GM11168 (cell line): ENCODE measurements around the gene ARHGAP42.

Experiments used
- in situ Hi-C: fragments of 300-500 bp; cut with MboI; formaldehyde crosslinking; loops from one replicate; pipeline ENCODE4 v1.12.0; 2022; ENCODE audit warnings: low sequenced_read_pairs; ENCODE audit not compliant: unreplicated experiment

The ARHGAP42 gene

DNA sequence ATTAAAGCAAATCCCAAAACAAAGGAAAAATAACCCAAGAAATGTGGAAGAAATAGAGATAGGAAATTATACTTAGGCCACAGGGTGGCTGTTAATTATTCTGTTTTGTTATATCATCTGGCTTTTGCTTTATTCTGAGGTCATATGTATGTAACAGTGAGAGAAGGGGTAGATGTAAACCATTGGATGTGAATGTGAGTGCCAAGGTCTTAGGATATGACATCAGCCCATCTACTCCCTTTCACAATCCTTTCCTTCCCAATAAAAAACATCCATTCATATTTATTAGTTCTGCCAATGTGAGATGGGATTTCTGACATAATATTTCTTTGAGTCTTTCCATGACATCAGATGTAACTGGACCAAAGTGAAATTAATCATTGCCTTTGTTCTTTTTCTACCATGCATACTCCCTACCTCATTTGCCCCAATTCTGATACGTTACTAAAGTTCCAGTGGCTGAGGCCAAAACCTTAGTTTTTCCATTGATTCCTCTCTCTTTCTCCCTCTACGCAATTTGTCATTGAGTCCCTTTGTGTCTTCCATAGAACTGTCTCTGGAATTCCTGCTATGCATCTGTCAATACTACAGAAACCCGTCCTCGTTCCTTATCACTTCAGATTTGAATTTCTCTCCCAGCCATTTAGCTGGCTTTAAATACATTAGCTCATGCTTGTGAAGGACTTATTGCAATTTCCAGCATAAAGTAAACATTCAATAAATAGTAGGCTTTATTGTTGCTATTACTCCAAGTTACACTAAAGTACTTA, 170.3 kb downstream of the ARHGAP42 start:
- in situ Hi-C loops: loop anchor here (5.0 to 10.0 kb wide), 2 partner anchors 75 to 263 kb away; no protein-coding TSS in a partner anchor

DNA sequence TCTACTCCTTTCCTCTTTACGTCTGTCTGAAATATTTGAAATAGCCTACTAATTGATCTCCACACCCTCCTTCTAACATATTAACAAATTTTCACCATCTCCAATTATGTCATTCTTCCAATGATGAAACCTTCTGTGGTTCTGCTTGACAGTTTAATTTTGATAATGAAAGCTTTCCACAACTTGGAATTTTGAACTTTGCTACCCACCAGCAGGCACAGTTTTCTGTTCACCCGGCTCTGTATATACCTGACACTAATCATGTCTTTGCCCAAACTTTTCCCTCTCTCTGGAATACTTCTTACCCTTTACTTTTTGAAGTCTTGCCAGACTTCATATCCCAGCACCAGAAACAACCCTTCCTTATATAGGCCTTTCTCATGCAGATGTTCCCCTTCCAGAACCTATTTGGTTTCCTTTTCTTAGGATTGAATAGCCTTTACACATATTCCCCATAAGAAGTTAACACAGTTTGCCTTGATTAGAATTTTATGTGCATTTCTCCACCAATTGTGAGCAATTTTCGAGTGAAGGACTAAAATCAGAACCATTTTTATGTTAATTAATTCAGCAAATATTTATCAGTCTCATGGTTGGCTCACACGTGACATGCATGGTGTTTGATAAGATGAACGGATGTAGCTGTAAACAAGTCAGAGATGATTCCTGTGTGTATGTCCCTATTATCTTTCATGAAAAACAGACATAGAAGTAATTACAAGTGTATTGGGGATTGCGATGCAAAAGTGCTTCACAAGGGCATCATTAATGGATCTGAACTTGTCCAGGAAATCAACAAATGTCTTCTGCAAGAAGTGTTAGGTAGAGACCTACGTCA, 173.4 kb downstream of the ARHGAP42 start:
- in situ Hi-C loops: no loop called here

DNA sequence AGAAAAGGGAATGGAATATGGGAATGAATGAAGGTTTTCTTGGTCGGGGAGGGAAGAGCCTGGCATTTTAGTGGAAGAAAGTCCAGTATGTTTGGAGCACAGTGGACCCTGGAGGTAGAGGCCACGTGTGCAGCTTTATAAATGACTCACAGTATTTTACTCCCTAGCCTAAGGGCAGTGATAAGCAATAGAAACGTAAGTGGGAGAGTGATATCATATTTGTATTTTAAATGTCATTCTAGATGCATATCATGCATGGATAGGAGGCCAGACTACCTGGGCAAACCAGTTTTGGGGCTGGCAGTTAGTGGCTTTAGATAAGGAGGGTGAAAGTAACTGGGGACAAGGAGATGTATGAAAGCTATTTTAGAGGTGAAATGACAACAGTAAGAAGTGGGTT, 174.1 kb downstream of the ARHGAP42 start:
- in situ Hi-C loops: no loop called here

DNA sequence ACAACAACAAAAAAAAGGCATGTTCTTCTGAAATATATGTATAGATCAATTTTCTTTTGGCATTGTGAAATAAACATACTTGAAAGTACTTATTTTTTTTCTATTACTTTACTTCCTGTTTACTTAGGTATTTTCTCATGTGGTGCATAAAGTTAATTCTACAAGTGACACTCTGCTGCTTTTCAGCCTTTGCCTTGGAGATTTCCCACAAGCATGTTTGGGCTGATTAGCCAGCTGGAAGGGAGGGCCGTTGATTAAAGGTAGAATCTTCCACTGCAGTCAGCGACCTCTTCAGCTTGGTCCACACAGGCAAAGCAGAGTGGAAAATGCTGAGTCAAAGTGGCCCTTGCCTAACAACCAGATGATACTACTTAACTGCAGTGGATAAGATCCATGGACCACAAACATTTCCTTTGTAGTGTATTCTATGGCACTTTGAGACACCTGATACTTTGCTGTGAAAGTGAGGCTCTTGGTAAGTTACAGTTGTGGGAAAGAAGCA, 176.0 kb downstream of the ARHGAP42 start:
- in situ Hi-C loops: no loop called here

DNA sequence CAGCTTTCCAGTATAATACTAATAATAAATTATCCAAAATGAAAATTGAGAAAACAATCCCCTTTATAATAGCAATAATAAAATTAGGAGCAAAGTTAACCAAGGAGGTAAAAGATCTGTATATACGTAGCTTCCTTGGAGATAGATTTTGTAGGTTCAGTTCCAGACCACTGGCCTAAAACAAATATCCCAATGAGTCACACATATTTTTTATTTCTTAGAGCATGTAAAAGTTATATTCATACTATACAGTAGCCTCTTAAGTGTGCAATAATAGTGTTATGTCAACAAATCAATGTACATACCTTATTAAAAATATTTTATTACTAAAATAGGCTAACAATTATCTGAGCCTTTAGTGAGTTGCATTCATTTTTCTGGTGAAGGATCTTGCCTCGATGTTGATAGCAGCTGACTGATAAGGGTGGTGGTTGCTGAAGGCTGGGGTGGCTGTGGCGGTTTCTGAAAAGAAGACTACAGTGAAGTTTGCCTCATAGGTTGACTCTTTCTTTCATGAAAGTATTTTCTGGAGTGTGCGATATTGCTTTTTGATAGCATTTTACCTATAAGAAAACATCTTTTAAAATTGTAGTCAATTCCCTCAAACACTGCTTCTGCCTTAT, 178.5 kb downstream of the ARHGAP42 start:
- in situ Hi-C loops: no loop called here

DNA sequence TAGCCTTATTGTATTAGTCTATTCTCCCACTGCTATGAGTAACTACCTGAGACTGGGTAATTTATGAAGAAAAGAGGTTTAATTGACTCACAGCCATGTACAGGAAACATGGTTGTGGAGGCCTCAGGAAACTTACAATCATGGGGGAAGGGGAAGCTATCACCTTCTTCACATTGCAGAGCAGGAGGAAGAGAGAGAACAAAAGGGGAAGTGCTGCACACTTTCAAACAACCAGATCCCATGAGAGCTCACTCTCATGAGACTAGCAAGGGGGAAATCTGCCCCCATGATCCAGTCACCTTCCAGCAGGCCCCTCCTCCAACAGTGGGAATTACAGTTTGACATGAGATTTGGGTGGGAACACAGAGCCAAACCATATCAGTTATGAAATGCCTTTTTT, 179.4 kb downstream of the ARHGAP42 start:
- in situ Hi-C loops: no loop called here

DNA sequence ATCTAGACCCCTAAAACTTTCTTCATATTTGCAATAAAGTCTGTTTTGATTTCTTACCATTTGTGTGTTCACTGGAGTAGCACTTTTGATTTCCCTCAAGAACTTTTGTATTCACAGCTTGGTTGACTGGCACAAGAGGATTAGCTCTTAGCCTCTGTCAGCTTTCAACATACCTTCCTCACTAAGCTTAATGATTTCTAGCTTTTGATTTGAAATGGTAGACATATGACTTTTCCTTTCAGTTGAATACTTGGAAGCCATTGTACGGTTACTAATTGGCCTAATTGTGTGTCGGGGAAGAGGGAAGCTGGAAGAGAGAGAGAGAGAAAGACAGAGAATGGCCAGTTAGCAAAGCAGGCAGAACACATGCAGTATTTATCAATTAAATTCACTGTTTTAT, 180.5 kb downstream of the ARHGAP42 start:
- in situ Hi-C loops: no loop called here

DNA sequence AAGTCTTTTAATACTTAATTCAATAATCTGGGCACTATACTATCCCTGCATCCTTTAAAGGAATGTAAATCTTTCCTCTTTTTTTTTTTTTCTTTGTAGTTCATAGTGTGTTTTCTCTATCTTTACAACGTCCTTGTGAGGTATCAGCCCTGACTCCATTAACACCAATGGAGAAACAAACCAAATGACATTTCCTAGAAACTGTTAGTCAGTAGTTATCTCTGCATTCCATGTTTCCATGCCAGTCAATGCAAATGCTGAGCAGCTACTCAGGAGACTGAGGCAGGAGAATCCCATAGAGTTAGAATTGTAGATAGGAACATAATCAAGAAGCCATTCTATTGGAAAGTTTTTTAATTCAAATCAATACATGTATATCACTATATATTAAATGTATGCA, 182.2 kb downstream of the ARHGAP42 start:
- in situ Hi-C loops: no loop called here

DNA sequence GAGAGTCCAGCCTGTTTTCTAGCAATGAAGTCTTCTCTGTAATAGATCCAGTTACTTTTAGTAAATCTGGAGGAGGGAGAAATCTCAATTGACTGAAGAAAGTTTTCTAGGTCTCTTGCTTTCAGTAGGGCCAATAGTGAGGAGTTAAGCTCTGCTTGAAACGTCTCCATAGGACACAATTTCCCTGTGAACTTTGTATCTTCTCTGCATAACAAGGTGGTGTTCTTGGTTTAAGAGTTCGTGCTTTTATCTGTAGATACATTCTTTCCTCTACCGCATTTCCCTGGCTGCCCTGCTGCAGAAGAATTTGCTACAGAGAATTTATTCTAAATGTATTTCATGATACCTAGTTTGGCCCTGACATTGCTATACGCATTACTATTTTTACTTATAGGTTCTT, 183.1 kb downstream of the ARHGAP42 start:
- in situ Hi-C loops: no loop called here

DNA sequence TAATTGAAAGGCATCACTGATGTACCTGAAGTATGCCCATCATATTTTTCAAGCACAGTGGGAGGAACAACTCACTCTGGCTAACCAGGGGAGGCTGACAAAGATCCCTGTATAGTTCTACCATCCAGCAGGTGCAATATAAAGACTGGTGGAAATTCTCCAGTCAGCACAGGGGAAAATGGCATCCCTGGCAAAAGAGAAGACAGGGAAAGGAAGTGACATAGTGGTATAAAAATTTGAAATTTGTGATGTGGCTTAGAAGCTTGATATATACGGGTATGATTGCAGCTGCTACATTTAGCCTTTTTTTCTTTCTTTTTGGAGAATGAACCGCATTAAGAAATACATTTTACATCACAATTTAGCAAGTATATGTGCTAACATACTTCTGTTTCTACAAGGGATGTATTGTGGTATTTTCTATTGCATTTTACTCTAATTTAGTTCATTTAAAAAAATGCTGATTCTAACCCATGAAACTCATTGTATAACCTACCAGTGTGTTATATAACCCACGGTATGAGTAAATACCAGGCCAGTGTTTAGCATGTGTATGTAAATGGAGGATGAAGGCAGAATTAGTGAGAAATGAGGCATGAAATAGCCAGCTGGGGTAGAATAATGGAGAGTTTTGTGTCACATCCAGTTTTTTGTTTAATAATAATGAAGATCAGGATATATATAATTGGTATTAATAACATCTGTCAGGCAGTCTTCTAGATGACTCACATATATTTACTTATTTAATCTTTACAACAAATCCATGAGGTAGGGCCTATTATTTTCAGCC, 186.1 kb downstream of the ARHGAP42 start:
- in situ Hi-C loops: no loop called here

DNA sequence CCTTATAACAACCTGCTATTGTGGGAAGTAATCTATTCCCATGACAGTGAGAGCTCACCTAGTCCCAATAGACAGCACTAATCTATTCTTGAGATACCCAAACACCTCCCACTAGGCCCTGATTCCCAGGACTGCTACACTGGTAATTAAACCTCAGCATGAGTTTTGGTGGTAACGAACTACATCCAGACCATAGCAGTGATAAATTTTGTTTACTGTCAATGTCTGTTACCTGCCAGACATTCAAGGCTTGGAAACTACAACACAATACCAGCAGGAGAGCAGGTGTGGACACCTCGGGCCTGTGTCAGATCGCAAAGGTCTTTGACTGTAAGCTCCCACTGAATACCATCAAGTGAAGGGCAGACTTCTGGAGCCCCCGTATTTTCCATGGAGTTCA, 187.1 kb downstream of the ARHGAP42 start:
- in situ Hi-C loops: no loop called here

DNA sequence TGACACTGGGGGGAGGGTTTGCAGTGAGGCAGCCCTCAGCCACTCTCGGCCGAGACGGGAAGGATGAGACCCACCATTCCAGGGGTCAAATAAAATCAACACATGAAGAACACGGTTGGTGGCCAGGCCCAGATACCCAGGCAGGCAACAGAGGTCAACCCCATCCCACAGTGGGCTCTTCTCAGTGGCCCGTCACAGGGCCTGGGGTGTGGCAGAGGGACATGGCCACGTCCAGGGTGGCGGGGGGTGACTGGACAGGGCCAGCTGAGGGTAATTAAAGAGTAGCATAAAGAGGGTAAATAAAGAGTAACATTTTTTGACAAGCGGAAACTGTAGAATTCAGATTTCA, 188.4 kb downstream of the ARHGAP42 start:
- in situ Hi-C loops: no loop called here

DNA sequence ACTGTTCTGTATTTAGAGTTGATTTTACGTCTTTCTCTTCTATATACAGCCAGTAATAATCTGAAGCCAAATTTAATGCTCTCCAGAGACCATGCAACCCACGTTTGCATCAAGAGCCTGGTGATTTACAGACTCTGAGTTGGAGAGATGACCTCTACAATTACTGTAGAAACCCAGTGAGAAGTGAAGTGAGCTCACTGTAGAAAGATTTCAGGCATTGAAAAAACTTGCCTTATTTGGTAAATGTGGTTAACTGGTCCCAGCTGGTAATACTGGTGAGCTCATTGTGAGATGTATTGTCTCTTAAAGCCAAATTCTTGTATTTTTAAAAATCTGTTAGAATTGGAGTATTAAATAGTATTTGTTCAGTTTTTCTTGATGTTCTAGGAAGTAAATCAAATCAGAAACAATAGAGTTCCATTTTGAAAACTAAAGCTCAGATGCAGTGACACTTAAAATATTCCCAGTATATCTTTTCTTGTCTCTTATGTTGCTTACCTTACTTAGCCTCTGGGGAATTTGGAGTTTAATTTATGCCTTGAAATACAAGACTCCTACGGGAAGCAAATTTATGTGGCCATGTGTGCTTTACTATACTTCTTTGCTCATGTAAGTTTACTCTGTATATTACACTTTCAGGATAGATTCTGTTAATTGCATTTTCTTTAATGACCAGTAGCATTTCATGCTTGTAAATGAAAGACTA, 189.9 kb downstream of the ARHGAP42 start:
- in situ Hi-C loops: no loop called here

DNA sequence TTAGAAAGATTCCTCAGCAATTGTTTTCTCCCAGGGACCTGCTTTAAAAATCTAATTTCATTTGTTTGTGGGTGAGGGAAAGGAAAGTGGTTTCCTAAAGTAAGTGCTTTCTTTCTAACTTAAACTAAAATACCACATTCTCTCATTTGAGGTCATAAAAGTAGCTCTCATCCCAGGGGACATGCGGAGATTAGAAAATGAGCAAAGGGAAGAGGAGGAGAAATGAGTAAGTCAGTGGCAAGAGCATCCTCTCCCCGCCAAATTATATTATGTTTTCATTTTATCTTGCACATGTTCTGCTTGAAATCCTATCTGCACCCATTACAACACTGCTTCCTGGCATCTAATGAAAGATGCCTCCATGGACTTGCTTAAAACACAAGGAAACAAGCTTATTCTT, 191.4 kb downstream of the ARHGAP42 start:
- in situ Hi-C loops: no loop called here

DNA sequence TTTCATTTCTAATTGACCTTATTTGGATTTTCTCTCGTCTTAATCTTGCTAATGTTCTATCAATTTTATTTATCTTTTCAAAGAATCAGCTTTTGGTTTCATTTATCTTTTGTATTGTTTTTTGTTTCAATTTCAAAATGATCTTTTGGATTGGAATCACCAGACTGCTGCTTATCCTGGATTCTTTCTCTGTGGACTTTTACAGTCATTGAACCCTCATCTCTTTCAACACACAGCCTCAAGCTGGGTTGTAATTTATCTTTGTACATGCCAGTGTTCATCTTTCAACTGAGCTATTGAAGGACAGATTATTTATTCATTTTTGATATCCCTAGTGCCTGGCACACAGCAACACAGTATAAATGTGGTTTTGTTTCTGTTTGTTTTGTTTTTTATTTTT, 195.9 kb downstream of the ARHGAP42 start:
- in situ Hi-C loops: no loop called here

DNA sequence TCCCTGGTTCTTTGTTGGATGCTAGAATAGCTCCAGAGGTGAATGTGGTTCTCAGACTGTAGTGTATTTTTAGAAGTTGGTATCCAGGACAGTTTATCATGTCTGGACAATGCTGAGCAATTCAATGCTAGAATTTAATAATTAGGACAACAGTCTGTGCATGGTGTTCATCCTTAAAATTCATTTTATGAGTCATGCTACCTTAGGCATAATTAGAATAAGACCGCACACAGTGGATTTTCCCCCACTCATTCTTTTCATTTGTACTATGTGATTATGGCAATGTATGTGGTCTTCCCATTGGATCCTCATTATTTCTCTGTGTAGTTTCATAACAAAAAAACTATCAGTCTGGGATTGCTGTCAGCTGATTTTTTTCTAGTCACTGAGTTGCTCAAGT, 196.7 kb downstream of the ARHGAP42 start:
- in situ Hi-C loops: no loop called here

DNA sequence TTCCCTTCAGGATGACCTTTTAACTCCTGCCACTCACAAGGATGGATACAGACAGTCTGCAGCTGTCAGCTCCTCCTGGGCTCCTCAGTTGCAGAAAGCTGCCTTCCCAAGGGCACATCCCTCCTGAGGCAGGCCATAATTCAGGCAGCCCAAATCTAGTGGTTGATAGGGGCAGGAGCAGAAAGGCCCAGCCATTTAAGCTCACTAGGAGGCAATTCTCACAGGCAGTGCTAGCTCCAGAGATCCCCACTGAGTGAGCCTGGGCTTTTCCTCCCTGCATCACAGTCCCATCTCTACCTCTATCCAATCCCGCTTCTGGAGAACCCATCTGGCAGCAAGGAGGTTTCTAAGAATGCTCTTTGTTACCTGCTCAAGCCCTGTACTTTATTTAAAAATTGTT, 200.6 kb downstream of the ARHGAP42 start:
- in situ Hi-C loops: no loop called here

DNA sequence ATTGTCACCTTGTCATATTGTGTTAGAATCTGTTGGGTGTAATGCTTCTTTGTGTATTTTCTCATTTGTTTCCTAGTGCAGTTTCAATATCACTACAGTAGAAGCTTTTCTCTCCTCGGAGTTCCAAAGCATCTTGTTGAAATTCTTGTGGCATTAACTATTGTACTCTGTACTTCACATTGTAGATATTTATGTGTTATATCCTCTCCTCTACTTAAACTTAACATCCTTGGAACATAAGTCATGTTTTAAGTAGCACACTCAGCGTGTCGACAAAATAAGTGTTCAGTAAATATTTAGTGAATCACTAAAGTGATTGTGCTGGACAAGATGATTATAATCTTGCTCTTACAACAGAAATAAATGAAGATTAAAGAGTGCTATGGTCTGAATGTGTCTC, 201.7 kb downstream of the ARHGAP42 start:
- in situ Hi-C loops: no loop called here

DNA sequence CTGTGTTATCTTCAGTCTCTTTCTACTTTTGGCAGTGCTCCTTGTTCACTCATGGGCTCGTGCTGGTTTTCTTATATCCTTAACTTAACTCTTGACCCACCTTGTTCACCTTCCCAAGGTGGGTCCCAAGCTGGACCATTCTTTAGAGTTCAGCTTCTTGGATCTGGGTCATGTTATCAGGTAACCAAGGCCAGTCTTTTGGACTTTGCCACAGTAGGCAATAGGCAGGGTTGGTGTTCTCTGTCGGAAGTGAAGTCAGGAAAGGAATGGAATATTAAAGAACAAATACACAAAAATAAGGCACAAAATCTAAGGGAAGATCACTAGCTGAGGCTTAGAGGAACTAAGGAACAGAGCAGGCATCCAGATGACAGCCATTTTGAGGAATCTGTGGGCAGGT, 202.7 kb downstream of the ARHGAP42 start:
- in situ Hi-C loops: no loop called here

DNA sequence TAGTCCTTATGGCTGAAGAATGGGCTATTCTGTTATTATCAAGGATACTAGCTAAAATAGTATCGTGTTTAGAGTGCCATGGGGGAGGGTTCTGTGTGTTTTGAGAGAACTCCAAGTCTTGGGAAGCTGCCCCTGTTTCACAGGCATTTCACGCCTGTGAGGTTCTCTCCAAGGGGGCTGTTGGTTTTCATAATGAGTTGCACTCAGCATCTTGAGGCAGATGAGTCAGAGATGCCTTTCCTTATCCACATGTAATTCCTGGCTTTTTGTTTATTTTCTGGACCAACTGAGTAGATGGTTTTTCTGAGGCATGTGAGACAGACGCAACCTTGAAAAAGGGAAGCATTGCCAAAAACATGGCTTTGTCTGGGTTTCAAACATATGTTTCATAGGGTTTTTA, 203.7 kb downstream of the ARHGAP42 start:
- in situ Hi-C loops: no loop called here
